IPS-15b (cell line): ENCODE results near the gene NCOA5.

Experiments
- H3K27me3 ChIP-seq: one replicate; pipeline ENCODE4 v1.6.1; 2013; ENCODE audit warnings: low read length; ENCODE audit not compliant: control insufficient read depth, insufficient read depth
- H3K36me3 ChIP-seq: one replicate; pipeline ENCODE4 v1.6.1; 2013; ENCODE audit warnings: low read length; ENCODE audit not compliant: control insufficient read depth, insufficient read depth
- H3K4me1 ChIP-seq: one replicate; pipeline ENCODE4 v1.6.1; 2013; ENCODE audit warnings: mild to moderate bottlenecking, low read length; ENCODE audit not compliant: control insufficient read depth, insufficient read depth
- H3K4me3 ChIP-seq: one replicate; pipeline ENCODE4 v1.5.1; 2013; ENCODE audit warnings: low read depth, low read length
- H3K9ac ChIP-seq: one replicate; pipeline ENCODE4 v1.6.1; 2013; ENCODE audit warnings: low read depth, mild to moderate bottlenecking, low read length
- H3K9me3 ChIP-seq: one replicate; pipeline ENCODE4 v1.6.1; 2013; ENCODE audit warnings: mild to moderate bottlenecking, low read length; ENCODE audit not compliant: control insufficient read depth, insufficient read depth

Gene NCOA5

DNA sequence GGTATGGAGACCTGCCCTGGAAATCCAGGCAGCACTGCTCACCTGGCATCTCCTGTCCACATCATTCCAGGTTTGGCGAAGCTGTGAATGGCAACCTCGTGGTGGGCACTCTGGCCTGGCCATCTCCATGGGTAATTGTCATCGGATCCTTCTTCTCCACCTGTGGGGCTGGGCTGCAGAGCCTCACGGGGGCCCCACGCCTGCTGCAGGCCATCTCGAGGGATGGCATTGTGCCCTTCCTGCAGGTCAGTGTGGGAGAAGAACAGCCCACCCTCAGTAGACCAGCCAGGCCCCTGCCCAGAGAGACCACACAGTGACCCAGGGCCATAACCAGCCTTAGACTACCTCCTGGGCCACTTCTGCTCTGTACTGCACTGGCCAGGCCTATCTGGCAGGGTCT is 44.9 kb downstream of the NCOA5 start:
- H3K27me3 ChIP-seq = peaks cover 43% of the 10 kb centered on the region
- no peaks in the 10 kb centered on the region for H3K9me3 ChIP-seq
- no peaks in the 10 kb centered on the region for H3K36me3 ChIP-seq
- no peak overlapping the region for H3K4me3 ChIP-seq
- H3K9ac ChIP-seq = no peak overlapping the region
- H3K4me1 ChIP-seq = no peaks in the 10 kb centered on the region

DNA sequence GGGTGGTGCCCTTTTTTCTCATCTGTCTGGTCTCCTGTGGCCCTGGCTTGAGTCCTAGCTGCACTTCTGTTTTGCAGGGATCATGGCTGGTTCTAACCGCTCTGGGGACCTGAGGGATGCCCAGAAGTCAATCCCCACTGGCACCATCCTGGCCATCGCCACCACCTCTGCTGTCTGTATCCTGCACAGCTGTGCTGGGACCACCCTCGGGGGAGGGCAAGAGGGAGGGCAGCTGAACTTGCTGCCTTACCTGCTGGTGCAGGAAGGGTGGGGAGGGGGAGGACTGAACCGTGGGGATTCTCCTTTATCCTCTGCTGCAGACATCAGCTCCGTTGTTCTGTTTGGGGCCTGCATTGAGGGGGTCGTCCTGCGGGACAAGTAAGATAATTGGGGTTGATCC is 46.2 kb downstream of the NCOA5 start:
- H3K9ac ChIP-seq = no peak overlapping the region
- H3K9me3 ChIP-seq = no peaks in the 10 kb centered on the region
- no peaks in the 10 kb centered on the region for H3K4me1 ChIP-seq
- H3K36me3 ChIP-seq = no peaks in the 10 kb centered on the region
- no peak overlapping the region for H3K4me3 ChIP-seq
- peaks cover 40% of the 10 kb centered on the region for H3K27me3 ChIP-seq

DNA sequence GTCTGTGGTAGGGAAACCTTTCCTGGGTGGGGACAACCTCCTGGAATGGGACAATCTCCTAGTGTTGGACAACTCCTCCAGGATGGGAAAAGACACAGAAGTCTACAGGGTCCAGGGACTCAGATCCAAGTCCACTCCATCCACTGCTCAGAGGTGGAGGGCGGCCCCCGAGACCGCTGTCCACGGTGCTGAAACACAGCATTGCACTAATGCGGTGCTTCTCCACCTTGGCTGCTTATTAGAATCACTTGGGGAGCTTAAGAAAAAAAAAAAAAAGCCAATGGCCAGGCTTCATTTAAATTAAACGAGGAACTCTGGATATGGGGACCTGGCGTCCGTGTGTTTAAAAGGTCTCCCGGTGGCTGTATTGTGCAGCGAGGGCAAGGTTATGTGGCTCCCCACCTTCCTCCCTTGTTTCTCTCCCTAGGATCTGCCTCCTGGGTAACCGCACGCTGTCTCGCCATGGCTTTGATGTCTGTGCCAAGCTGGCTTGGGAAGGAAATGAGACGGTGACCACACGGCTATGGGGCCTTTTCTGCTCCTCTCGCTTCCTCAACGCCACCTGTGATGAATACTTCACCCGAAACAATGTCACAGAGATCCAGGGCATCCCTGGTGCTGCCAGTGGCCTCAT is 48.7 kb downstream of the NCOA5 start:
- Histone ChIP-seq H3K9me3 (no peaks in the 10 kb centered on the region), H3K4me3 (no peak overlapping the region), H3K9ac (no peak overlapping the region), H3K36me3 (no peaks in the 10 kb centered on the region), H3K27me3 (peaks cover 41% of the 10 kb centered on the region), H3K4me1 (no peaks in the 10 kb centered on the region)

DNA sequence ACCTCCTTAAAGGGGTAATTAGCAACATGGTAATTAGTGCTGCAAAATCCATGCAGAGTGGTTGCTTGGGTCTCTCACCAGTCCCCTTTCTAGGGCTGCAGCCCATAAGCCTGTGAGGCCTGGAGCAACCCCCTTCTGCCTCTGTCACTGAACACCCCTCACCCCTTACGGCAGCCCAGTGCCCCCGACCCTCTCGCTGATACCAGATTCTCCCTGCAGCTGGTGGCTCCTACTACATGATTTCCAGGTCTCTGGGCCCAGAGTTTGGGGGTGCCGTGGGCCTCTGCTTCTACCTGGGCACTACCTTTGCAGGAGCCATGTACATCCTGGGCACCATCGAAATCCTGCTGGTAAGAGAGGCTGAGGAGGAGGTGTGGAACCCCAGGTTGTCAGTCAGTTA is 52.7 kb downstream of the NCOA5 start:
- H3K36me3 ChIP-seq = no peaks in the 10 kb centered on the region
- H3K27me3 ChIP-seq = peaks cover 67% of the 10 kb centered on the region

GRCh38 chr20:46036370-46036769 is 53.4 kb downstream of the NCOA5 start:
- H3K4me1 ChIP-seq = no peaks in the 10 kb centered on the region
- no peaks in the 10 kb centered on the region for H3K36me3 ChIP-seq
- no peak overlapping the region for H3K4me3 ChIP-seq
- H3K9me3 ChIP-seq = no peaks in the 10 kb centered on the region
- H3K9ac ChIP-seq = no peak overlapping the region
- peaks cover 67% of the 10 kb centered on the region for H3K27me3 ChIP-seq

More for the DNA sequence above, 52.7 kb downstream of the NCOA5 start:
- no peak overlapping the region for H3K9ac ChIP-seq
- no peaks in the 10 kb centered on the region for H3K4me1 ChIP-seq
- H3K4me3 ChIP-seq = no peak overlapping the region
- no peaks in the 10 kb centered on the region for H3K9me3 ChIP-seq

GRCh38 chr20:46035713-46036112 is 54.0 kb downstream of the NCOA5 start:
- no peaks in the 10 kb centered on the region for H3K9me3 ChIP-seq
- no peak overlapping the region for H3K9ac ChIP-seq
- H3K4me1 ChIP-seq = no peaks in the 10 kb centered on the region
- H3K27me3 ChIP-seq = peaks cover 73% of the 10 kb centered on the region
- no peak overlapping the region for H3K4me3 ChIP-seq
- no peaks in the 10 kb centered on the region for H3K36me3 ChIP-seq

DNA sequence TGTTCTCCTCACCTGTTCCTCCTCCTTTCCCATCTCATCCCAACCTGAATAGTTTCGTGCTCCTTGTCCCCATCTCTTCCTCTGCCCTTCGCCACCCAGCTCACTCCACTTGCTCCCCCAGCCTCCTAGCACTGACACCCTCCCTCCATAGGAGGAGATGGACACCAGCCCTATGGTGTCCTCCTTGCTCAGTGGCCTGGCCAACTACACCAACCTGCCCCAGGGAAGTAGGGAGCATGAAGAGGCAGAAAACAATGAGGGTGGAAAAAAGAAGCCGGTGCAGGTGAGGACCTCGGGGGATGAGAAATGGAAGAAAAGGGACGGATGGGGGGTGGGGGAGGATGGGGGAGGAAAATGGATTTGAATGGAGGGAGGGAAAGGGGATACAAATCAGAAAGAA is 54.5 kb downstream of the NCOA5 start:
- Histone ChIP-seq H3K4me1 (peaks cover 2% of the 10 kb centered on the region), H3K9ac (no peak overlapping the region), H3K9me3 (no peaks in the 10 kb centered on the region), H3K4me3 (no peak overlapping the region), H3K27me3 (peaks cover 72% of the 10 kb centered on the region), H3K36me3 (no peaks in the 10 kb centered on the region)

GRCh38 chr20:46034039-46034438 is 55.7 kb downstream of the NCOA5 start:
- Histone ChIP-seq H3K9ac (no peak overlapping the region), H3K27me3 (peaks cover 77% of the 10 kb centered on the region), H3K4me3 (no peak overlapping the region), H3K36me3 (no peaks in the 10 kb centered on the region), H3K9me3 (no peaks in the 10 kb centered on the region), H3K4me1 (peaks cover 2% of the 10 kb centered on the region)

- Histone ChIP-seq H3K4me1 (peaks cover 2% of the 10 kb centered on the region), H3K36me3 (no peaks in the 10 kb centered on the region), H3K4me3 (peak overlapping the region; percentile 69), H3K9me3 (no peaks in the 10 kb centered on the region), H3K9ac (no peak overlapping the region), H3K27me3 (peaks cover 91% of the 10 kb centered on the region)
These were observed 58.0 kb downstream of the NCOA5 start for GRCh38 chr20:46031701-46032254.

DNA sequence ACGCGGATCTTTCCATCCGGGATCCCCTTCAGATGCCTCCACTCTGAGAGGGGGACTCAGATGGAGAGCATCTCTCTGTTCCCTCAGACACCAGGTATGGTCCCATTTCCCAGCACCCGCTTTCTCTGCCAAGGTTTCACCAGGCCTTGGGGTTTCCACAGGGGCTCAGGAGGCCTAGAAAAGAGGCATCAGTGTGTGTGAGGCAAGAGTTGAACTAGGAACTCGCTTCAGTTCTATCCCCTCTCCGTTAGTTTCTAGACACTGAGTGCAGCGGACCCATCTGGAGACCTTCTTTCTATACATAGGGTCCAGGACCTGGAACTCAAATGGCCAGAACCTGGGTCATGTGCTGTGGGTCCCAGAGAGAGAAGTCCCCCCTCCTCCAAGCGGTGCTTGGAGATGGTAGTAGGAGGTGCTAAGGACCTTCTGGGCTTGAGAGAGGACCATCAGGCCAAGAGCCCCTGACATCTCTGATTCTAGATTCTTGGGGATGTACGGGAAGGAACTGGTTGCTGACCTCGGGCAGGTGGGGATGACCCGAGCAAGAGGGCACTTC is 58.7 kb downstream of the NCOA5 start:
- H3K27me3 ChIP-seq = peaks cover 93% of the 10 kb centered on the region
- peak overlapping the region; percentile 69 for H3K4me3 ChIP-seq
- H3K4me1 ChIP-seq = peaks cover 2% of the 10 kb centered on the region
- no peaks in the 10 kb centered on the region for H3K9me3 ChIP-seq
- H3K36me3 ChIP-seq = no peaks in the 10 kb centered on the region
- H3K9ac ChIP-seq = no peak overlapping the region

DNA sequence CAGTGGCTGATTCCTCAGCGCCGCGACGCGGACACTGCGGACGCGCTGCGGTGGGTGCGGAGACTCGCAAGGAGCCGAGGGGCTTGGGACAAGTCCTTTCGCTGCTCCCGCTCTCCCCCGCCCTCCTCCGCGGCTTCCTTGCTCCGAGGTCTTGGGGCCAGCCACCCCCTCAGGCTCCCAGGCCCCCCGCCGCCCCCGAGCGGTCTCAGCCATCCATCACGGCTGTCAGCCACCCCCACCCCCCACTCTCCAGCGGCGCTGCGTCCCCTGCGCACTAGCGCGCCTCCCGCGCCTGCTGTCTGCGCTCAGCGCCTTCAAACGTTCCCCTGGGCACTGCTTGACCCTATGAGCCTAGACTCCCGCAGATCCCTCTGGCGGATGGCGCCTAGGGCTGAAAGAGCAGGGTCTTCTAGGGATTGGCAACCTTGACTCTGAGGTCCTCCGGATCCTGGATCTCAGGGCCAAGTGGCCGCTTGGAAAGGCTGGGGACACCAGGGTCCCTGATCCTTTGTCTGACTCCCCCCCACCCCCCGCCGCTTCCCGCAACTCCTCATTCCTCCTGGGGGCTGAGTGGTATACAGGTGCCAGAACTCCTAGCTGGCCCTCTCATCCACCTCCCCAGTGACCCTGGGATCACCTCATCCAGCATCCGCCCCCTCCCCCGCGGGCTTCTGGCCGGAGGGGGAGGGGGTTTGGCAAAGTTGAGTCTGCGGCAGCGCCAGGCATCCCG is 59.3 kb downstream of the NCOA5 start:
- H3K4me1 ChIP-seq = peaks cover 2% of the 10 kb centered on the region
- H3K4me3 ChIP-seq = peak overlapping the region; percentile 69
- H3K36me3 ChIP-seq = no peaks in the 10 kb centered on the region
- H3K27me3 ChIP-seq = peaks cover 94% of the 10 kb centered on the region
- no peak overlapping the region for H3K9ac ChIP-seq
- no peaks in the 10 kb centered on the region for H3K9me3 ChIP-seq
